IPS-NIHi7 (cell line): ENCODE measurements around the gene MECP2.
"Not testable (repeated sequence)": the region's sequence is repeated elsewhere in the genome, so short reads cannot be mapped to it uniquely, and the experiment has no call there.

Source experiments
- DNase-seq: peaks from one replicate; pipeline ENCODE4 v3.0.0; 2012; ENCODE audit warnings: mixed read lengths; ENCODE audit errors: extremely low spot score

MECP2 gene

GRCh38 chrX:154097589-154098541 is at the start of gene MECP2:
MECP2 (minus strand) TSS chrX:154097717.
- peak; percentile 91 for DNase-seq

- not testable (repeated sequence) for DNase-seq
Observed at GRCh38 chrX:154144010-154144409, 46.5 kb upstream of the MECP2 start, which contains the start of gene OPN1LW. OPN1LW (plus strand) TSS chrX:154144243; CDS start chrX:154144284, 41 bp downstream.

- no peak for DNase-seq
Observed at GRCh38 chrX:154142950-154143745, 45.6 kb upstream of the MECP2 start.

GRCh38 chrX:154142386-154142785 is 44.9 kb upstream of the MECP2 start:
- DNase-seq: no peak

GRCh38 chrX:154140742-154141141 is 43.2 kb upstream of the MECP2 start:
- no peak for DNase-seq

- DNase-seq: no peak
Observed at GRCh38 chrX:154140206-154140605, 42.7 kb upstream of the MECP2 start.

- DNase-seq: no peak
Observed at GRCh38 chrX:154138857-154139256, 41.3 kb upstream of the MECP2 start.

- peak; percentile 85 for DNase-seq
Observed at GRCh38 chrX:154136627-154137161, 39.2 kb upstream of the MECP2 start.

GRCh38 chrX:154135458-154136229 is 38.1 kb upstream of the MECP2 start:
- no peak for DNase-seq

GRCh38 chrX:154132366-154132765 is 34.8 kb upstream of the MECP2 start:
- DNase-seq: no peak

- DNase-seq: no peak
Observed at GRCh38 chrX:154131955-154132354, 34.4 kb upstream of the MECP2 start.

- DNase-seq: no peak
Observed at GRCh38 chrX:154126101-154126500, 28.6 kb upstream of the MECP2 start.

GRCh38 chrX:154125391-154126040 is 28.0 kb upstream of the MECP2 start:
- no peak for DNase-seq

GRCh38 chrX:154123241-154124219 is 26.0 kb upstream of the MECP2 start:
- no peak for DNase-seq

- DNase-seq: no peak
Observed at GRCh38 chrX:154121961-154122360, 24.4 kb upstream of the MECP2 start.

- no peak for DNase-seq
Observed at GRCh38 chrX:154121207-154121606, 23.7 kb upstream of the MECP2 start.

GRCh38 chrX:154120567-154120966 is 23.1 kb upstream of the MECP2 start:
- no peak for DNase-seq

- no peak for DNase-seq
Observed at GRCh38 chrX:154117566-154117965, 20.0 kb upstream of the MECP2 start.

GRCh38 chrX:154116426-154117211 is 19.1 kb upstream of the MECP2 start:
- DNase-seq: no peak
